NCI-H2196 treated with DMSO at 0.1 percent for 48 hours (cell line): ENCODE data around the gene KY.

Experiments used
- DNase-seq: peaks from one replicate; lab custom pipeline; 2025; ENCODE audit not compliant: unreplicated experiment; lab: John Stamatoyannopoulos, UW

KY gene

DNA sequence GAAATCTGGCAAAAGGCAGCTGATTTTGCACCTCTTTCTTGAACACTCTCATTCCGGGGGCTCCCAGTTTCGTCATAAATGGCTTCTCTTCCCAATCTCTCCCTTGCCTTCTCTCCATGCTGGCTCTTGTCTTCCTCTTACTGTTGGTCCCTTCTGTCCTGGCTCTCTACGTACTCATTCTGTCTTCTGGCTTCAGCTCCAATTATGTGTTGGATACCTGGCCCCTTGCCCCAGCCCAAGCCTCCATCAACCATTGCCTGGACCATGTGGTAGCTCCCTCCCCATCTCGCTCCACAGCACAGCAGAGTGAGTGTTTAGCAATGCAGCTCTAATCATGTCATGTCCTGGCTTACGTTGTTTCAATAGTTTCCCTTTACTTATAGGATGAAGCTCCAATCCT lies 21.7 kb upstream of the KY start:
- no peak for DNase-seq

DNA sequence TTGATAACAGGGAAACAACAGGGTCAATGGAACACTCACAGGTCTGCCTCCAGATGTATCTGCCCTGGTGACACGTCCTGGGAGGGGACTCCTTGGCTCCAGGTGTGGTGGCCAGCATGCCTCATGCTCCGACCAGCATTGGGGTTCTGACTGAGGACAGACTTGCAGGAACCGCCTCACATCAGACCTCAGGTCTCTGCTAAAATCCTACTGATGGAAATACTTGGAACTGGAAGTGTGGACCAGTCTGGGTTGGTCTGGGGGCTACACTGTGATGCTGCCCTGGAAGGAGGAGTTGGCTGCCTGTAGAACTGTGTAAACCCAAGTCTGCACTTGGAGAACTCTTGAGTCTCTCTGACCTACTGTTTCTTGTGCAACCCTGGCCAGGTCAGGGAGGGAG lies 17.1 kb upstream of the KY start:
- DNase-seq = no peak

DNA sequence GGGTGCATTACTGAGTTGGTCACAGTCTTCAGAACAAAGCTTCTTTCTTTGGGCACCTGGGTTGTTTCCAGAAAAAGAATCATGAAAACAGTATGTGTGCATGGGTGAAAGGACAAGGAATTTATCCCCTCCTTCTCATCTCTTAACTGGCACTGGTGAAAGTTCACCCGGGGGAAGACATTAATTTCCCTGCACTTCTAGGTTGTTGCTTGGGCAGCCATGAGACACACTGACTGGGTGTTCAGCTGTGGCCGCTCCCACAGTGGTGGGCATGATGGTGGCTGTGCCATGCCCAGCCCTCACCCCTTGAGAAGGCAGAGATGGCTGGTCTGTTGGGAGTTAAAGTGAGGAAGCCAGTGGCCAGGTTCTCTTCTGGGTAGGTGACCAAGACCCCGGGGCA lies 16.6 kb upstream of the KY start:
- no peak for DNase-seq

DNA sequence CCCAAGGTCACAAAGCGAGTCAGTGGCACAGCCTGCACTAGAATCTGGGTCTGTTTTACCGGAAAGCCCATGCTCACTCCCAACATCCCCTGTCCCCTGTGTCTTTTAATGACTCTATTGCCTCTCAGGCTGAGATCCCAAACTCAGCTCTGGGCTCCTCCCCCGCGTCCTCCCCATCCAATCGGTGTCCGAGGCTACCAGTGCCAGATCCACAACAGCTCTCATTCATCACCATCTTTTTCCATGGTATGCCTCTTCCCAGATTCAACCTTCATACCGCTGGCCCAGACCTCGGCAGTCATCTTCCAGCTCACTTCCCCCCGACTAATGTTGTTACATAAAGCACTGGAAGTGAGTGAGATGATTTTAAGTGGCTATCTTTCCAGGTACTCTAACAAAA lies 16.1 kb upstream of the KY start:
- DNase-seq = no peak

DNA sequence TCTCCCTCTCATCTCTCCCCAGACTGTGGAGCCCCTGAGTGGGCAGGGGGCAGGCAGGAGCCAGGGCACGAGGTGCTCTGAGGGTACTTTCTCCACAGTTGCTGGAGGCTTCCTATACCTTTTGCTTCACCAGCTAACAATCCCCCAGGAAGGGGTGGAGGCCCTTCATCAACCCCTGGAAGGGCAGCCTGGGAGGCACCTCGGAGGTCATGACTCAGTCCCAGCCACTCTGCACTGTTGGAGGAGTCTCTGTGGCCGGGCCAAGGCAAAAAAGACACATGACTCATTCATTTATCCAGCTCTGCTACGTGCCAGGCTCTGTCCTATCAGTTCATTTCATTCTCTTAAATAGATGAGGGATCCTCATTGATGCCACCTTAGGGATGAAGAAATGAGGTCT lies 15.6 kb upstream of the KY start:
- DNase-seq = no peak

DNA sequence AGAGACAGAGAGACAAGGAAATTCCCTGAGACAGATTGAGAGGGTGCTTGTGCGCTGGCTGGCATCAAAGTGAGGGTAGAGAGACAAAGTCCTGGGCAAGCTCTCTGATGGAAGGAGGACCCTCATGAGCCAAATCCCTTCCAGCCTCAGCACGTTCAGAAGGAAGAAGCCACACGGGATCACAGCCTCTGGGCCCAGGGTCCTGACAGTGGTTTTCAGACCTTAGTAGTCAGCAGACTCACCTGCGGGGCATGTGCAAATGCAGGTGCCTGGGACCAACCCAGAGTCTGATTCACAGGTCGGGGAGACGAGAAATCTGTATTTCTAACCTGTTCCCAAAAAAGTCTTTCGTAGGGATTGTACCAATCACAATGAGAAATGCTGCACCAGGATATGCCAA lies 15.2 kb upstream of the KY start:
- DNase-seq = no peak

DNA sequence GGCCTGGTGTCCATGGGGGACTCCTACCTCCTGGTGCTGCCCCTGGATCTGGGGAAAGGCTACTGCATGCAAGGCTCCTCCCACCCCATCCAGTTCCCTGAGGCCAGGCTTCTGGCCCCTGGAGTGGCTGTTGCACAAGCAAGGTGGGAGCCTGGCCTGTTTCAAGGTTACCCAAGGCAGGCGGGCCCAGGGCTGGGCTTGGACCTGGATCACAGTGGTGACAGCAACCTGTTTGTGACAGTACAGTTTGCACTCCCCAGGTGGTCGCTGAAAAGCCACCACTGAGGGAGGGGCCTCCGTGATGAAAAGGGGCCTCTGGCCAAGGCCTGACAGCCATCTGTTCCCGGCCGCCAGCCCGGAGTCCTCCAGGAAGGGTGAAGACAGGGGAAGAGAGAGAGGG lies 14.4 kb upstream of the KY start:
- no peak for DNase-seq

DNA sequence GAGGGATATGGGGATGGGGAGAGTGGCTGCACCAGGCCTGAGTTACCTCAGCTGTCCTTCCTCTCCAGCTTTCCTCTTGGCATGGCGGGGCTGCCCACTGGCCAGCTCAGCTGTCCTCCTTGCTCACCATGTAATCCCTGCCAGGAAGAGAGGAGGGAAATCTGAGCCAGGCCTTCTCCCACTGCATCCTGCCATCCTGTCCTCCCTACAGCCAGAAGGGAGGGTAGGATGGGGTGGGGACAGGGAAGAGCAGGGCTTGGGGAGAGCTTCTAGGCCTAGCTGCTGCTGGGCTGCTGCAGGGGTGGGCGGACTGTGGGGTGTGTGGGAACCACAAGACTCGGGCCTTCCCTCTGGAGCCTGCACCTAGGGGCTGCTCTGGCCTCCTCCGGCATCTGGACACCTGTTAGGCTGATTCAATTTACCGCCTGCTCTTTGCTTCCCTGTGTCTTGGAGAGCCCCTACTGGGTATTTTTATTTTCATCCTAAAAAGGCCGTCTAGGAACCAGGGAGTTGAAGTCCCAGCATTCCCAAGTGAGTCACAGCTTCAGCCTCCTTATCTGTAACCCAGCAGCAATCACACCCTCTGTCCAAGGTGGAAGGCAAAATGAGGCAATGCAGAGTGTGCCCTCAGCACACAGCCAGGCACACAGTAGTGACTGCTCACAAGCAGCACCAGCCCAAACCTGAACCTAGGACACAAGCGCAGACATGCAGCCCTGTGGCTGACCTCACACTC lies 13.1 kb upstream of the KY start:
- no peak for DNase-seq

DNA sequence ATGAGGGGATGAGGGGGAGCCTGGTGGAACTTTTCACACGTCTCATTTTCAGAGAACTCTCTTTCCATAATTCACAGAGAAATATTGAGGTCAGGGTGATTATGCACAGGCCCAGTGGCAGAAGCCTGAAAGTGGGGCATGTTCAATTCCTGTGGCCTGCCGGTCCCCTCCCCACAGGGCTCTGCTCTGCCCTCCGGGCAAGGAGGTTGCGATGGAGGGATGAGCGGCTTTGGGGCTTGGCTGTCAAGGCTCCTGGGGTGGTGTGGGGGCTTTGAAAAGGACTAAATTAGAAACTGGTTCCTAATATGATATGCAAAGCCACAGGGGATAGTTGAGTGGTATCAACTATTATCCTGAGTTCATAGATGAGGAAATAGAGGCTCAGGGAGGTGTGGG lies 9.2 kb upstream of the KY start:
- DNase-seq = no peak

DNA sequence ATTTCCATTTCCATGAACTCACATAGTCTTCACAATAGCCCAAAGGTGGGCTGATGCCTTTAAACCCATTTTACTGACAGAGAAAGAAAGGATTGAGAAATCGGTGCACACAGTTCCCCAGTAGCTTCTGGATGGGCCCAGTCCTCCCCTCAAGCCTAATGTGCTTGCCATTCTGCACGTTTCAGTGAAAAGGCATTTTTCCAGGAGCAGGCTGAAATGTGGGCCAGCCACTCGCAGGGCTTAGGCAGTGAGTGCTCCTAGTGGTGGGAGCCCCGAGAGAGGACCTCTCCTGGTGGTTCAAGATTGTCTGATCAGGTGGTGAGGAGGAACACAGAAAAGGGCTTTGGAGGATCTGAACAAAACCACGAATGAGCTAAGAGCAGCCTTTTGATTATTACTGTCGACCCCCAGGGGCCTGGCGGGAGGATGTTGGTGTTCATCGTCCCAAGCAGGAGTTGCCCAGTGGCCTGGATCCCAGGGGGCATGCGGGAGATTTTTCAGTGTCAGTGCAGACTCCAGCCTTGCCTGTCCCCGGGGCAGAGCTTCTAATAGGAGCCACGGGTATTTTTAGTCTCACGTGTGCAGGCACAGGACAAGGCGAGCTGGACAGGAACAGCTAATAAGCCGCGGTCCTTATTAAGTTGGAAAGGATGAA lies 8.7 kb upstream of the KY start:
- DNase-seq = no peak

DNA sequence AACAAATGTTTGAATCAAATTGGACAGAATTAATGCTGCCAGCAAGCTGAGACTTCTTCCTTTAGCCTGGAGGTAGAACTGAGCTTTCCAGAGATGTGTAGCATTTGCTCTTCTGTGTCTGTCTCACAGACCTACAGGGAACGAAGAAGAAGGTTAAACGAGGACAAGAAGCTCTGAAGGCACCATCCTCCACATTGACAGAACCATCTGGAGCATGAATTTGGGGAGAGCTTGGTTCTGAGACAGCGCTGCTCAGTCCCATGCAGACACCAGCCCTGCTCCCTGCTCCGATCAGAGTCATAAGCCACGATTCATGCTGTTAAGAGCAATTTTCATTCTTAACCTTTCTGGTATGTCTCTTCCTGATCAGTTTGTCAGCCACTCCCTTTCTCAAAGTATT lies 7.7 kb upstream of the KY start:
- no peak for DNase-seq

DNA sequence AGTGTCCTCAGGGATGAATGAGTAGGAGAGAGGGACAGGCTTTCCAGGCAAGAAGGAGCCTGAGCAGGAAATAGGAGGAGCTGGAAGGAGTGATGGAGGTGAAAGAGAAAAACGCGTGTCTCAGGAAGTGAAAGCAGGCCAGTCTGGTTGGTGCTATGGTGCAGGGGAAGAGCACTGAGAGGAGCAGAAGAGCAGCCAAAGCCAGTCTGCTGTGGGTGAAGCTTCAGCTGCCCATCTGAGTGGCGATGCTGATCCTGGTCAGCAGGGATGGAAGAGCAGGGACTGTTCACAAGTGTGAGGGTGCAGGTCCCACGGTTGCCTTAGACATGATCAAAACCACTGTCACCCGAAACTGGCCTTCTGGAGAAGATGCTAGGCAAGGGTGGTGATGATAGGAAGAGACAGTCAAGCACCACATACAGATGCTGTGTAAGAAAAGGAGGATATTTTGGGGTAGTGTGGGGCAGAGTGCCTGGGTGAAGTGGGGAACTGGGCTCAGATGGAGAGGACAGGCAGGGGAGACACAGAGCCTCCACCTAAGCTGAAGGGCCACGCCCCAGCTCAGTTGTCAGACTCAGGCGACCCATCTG lies 5.5 kb upstream of the KY start:
- DNase-seq = no peak

DNA sequence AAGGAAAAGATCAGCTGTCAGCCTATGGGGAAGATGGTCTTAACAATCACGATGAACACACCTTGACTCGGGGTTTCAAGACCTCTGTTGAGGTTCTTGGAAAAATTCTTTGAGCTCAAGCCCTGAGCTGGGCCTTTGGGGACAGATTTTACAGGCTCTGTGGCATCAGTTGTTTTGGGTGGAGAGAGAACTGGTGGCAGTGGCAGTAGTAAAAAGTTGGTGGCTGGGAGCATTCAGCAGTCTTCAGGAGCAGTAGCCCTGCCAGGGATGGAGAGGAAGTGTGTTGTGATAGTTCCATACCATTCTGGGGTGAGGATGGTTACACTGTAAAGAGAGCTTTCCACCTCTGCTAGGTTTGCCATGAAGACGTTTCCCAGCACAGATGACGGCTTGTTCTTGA lies 4.9 kb upstream of the KY start:
- no peak for DNase-seq

DNA sequence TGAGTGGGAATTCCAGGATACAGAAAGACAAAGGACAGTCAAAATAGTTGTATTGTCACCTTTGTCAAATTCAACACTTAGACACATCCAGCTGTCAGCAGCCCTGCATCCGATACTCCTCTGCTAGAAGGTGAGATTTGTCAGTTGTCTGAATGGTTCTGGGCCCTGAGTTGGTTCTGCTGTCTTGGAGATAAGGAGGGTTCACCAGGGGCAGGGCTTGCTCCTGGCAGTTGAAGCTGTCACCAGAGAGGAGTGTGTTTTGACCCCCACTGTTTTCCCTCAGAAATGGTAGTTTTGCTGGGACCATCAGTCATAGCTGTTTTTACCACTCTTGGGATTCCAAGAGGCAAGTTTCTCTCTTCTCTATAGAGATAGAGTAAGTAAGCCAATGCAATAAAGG lies 3.2 kb upstream of the KY start:
- no peak for DNase-seq

DNA sequence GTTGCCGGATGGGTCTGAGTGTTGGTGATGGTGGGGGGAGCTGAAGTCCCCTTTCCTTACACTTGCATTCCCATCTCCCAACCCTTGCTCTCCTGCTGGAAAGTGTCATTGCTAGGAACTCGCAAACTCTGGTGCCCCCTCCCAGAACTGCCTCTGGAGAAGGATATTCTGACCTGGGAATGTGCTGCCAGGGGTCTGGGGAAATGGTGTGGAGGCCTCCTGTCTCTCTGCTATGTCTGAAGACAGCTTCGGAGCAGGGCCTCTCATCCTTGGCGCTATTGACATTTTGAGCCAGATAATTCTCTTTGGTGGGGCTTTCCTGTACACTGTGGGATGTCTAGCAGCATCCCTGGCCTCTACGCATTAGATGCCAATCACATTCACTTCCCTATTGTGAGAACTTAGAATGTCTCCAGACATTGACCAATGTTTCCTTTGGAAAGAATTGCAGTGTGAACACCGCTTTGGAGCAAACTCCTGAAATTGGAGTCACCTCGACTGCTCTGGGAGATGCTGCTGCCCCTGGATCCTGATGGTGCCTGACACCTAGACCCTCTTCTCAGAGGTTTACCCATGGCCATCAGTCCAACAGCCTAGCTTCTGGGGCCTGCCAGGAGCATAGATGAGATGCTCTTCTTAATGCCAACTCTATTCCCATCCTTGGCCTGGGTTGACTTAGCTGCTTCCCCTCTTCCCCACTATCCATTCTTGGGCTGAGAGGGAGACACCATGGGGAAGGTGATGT lies 2.2 kb upstream of the KY start:
- DNase-seq = no peak

DNA sequence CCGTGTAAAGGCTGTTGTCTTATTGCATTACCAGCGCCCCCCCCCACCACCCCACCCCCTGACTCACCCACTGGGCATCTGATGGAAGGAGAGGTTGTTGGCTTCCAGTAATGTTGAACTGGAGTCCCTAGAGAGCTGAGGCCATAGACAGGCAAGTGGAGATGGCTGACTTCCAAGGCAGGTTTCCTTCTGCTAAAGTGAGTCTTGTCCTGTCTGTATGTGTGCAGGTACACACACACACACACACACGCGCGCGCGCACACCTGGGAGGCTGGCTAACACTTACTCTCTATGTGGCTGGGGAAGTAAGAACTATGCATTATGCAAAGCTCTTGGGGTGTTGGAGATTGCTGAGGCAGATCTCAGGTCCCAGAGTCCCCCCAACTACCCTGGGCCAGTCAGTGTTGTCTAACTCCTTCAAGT lies 1.6 kb upstream of the KY start:
- DNase-seq = no peak

DNA sequence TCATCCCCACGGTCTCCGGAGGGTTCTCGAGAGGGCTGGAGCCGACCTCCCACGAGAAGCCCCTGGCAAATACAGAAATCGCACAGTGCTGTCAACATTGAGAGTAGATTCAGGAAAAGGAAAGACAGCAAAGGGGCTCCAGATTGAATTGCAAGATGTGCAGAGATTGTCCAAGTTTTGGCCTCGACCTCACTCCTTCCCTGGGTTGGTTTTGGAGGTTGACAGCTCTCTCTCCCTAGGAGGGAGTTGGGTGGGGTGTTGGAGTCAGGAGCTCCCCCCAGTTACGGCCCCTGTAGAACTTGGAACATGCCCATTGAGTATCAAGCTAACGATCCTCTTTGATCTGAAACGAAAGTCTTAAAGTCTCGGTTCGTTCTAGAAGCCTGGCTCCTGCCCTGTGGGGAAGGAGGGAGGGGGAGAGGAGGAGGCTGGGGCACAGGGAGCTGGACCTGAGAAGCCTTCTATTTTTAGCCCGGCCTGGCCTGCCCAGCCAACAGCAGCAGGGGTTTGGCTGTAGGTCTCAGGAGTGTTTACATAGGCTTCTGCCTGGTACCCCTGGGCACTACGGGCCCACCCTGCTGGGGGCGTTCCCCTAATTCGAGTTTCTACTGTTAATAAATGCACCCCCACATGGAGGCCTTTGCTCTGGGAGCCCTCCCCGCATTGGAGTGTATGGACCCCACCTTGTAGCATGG lies 672 bp upstream of the KY start:
- DNase-seq = no peak

DNA sequence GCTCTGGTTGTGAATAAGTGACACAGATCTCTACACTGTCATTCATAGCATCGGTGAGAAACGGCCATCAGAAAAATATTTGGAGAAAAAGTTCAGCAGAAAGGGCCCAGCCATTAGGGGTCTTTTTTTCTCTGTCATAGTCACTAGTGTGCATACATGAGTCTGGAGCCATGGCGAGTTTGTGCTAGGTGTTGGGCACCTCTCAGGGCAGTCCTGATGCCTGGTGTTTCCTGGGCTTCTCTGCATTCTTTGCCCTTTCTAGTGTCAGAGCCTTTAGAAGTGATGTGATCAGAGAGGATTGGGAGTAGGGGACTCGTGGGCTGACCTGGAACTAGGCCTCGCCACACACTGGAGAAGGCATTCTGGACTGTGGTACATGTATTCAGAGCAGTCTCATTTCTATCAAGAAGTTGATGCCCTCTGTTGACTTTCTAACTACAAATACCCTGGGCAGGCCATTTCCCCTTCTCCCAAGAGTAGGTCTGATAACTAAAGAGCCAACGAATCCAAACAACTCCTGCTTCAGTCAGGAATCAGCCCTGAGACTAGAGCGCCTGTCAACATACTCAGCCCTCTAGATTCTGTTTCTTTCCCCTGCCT lies 1.6 kb downstream of the KY start:
- DNase-seq = no peak

DNA sequence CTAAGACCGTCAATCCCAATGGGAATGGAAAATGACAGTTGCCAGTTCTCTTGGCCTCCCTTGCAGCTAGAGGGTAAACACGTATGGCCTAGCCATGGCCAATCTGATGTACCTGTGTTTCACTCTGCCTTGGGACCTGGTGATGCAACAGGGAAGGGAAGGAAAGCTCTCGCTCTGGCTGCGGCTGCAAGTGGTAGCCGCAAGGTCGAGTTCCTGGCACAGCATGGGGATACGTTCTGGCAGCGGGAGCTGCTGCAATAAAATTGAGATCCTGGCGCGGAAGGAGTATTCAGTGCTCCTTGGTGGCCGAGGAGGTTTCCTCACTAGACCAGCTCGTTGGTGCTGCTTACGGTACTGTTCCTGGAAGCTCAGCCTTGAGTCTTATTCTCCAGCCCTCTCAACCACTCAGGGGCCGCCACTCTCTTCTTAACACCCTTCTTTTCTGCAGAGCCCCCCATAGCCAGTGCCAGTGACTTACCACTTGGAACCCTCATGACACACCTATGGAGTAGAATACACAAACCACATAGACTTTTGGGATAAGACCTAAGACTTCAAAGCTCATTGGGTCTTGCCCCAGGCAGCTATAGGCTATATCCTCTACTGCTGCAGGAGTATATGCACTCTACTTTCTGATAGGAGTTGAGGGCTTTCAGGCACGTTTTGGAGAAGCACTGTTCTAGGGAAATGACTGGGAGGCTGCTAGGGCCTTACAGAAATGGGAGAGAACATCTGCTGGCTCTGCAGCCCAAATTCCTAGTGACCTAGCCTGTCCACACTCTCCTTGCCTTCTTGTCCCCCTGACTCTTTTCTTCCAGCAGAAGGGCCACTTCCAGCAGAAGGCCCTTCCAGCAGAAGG lies 2.7 kb downstream of the KY start:
- DNase-seq = no peak

DNA sequence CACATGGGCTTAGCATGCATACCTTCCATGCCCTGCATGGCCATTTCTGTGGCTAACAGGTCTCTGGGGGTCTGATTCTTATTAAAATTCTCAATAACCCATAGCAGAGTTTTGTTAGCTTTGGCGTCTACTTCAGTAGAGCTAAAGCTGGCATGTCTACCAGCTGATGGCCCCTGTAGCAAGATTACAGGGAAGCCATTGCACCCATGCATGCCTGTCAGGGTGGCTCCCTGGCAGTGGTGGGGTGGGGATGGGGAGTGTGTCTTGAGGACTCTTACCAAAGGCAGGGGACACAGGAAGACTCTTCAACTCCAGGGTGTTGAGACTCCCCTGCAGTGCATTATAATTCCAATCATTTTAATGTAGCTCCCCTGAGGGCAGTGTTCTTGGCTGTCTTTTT lies 4.7 kb downstream of the KY start:
- DNase-seq = no peak
